ENCODE data around the gene PCDHGB2.
"Not testable (repeated sequence)": the region's sequence is repeated elsewhere in the genome, so short reads cannot be mapped to it uniquely, and the experiment has no call there.

PCDHGB2 gene

DNA sequence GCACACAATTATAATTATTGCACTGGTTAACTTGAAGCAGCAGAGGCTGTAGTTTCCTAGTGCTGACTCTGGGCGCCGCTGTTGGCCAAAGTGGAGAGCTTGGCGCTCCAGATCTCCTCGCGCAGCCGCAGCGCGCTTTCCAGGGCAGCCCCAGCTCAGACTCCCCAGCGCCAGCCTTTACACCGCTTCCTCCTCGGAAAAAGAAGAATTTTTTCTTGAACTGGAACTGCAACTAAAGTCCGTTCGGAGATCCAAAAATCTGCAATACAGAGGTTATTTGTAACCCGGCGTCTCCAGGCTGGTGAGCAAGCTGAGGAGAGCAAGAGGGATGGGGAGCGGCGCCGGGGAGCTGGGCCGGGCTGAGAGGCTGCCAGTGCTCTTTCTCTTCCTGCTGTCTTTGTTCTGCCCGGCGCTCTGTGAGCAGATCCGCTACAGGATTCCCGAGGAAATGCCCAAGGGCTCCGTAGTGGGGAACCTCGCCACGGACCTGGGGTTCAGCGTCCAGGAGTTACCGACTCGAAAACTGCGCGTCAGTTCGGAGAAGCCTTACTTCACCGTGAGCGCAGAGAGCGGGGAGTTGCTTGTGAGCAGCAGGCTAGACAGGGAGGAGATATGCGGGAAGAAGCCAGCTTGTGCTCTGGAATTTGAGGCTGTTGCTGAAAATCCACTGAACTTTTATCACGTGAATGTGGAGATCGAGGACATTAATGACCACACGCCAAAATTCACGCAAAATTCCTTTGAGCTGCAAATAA is 27.9 kb downstream of the PCDHGB2 start, which contains the start of gene PCDHGB4:
Gene PCDHGB4, plus strand, starts transcription at position 142 of the 755 bp plus-strand sequence. Its CDS starts 187 bp downstream, at position 329.
- DNase-seq = not testable (repeated sequence)

DNA sequence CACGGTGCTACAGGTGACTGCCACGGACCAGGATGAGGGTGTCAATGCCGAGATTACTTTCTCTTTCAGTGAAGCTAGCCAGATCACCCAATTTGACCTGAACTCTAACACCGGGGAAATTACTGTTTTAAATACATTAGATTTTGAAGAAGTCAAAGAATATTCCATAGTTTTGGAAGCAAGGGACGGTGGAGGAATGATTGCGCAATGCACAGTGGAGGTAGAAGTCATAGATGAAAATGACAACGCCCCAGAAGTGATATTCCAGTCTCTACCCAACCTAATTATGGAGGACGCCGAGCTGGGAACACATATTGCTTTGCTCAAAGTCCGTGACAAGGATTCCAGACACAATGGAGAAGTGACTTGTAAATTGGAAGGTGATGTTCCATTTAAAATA is 28.9 kb downstream of the PCDHGB2 start:
- no peak for DNase-seq

DNA sequence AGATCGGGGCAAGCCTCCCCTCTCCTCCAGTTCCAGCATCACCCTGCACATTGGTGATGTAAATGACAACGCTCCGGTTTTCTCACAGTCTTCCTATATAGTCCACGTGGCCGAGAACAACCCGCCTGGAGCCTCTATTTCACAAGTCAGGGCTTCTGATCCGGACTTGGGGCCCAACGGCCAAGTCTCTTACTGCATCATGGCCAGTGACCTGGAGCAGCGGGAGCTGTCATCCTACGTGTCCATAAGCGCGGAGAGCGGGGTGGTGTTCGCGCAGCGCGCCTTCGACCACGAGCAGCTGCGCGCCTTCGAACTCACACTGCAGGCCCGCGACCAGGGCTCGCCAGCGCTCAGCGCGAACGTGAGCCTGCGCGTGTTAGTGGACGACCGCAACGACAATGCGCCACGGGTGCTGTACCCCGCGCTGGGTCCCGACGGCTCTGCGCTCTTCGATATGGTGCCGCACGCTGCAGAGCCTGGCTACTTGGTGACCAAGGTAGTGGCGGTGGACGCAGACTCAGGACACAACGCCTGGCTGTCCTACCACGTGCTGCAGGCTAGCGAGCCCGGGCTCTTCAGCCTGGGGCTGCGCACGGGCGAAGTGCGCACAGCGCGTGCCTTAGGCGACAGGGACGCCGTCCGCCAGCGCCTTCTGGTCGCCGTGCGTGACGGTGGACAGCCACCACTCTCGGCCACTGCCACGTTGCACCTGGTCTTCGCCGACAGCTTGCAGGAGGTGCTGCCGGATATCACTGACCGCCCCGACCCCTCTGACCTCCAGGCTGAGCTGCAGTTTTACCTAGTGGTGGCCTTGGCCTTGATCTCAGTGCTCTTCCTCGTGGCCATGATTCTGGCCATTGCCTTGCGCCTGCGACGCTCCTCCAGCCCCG is 29.6 kb downstream of the PCDHGB2 start:
- no peak for DNase-seq

DNA sequence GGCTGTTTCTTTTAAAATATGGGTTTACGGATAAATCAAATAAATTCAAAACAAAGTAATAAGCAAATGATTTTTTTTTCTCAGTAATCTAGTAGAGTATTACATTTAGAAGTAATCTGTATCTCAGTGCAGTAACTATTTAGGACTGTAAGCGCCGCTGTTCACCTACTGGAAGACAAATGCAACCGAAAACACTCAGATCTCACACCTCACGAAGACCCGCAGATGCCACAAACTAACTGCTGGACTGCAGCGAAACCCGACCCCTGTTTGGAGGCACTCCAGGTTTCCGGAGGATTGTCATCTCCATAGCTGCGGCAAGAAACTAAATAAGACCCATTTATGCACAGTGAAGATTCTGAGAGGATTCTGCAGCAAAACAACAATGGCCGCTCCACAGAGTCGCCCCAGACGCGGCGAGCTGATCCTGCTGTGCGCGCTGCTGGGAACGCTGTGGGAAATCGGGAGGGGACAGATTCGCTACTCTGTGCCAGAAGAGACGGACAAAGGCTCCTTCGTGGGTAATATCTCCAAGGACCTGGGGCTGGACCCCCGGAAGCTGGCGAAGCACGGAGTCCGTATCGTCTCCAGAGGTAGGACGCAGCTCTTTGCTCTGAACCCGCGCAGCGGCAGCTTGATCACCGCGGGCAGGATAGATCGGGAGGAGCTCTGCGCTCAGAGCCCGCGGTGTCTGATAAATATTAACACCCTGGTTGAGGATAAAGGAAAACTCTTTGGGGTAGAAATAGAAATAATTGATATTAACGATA is 32.8 kb downstream of the PCDHGB2 start, which contains the start of gene PCDHGA8:
Gene PCDHGA8, plus strand, starts transcription at position 205 of the 770 bp plus-strand sequence. Its CDS starts 181 bp downstream, at position 386.
- DNase-seq = no peak

DNA sequence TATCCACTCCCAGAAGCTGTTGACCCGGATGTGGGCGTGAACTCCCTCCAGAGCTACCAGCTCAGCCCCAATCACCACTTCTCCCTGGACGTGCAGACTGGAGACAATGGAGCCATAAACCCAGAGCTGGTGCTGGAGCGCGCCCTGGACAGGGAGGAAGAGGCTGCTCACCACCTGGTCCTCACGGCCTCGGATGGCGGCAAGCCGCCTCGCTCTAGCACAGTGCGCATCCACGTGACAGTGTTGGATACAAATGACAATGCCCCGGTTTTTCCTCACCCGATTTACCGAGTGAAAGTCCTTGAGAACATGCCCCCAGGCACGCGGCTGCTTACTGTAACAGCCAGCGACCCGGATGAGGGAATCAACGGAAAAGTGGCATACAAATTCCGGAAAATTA is 33.5 kb downstream of the PCDHGB2 start:
- no peak for DNase-seq

DNA sequence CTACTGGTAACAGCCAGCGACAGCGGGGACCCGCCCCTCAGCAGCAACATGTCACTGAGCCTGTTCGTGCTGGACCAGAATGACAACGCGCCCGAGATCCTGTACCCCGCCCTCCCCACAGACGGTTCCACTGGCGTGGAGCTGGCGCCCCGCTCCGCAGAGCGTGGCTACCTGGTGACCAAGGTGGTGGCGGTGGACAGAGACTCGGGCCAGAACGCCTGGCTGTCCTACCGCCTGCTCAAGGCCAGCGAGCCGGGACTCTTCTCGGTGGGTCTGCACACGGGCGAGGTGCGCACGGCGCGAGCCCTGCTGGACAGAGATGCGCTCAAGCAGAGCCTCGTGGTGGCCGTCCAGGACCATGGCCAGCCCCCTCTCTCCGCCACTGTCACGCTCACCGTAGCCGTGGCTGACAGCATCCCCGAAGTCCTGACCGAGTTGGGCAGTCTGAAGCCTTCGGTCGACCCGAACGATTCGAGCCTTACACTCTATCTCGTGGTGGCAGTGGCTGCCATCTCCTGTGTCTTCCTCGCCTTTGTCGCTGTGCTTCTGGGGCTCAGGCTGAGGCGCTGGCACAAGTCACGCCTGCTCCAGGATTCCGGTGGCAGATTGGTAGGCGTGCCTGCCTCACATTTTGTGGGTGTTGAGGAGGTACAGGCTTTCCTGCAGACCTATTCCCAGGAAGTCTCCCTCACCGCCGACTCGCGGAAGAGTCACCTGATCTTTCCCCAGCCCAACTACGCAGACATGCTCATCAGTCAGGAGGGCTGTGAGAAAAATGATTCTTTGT is 34.8 kb downstream of the PCDHGB2 start:
- not testable (repeated sequence) for DNase-seq

DNA sequence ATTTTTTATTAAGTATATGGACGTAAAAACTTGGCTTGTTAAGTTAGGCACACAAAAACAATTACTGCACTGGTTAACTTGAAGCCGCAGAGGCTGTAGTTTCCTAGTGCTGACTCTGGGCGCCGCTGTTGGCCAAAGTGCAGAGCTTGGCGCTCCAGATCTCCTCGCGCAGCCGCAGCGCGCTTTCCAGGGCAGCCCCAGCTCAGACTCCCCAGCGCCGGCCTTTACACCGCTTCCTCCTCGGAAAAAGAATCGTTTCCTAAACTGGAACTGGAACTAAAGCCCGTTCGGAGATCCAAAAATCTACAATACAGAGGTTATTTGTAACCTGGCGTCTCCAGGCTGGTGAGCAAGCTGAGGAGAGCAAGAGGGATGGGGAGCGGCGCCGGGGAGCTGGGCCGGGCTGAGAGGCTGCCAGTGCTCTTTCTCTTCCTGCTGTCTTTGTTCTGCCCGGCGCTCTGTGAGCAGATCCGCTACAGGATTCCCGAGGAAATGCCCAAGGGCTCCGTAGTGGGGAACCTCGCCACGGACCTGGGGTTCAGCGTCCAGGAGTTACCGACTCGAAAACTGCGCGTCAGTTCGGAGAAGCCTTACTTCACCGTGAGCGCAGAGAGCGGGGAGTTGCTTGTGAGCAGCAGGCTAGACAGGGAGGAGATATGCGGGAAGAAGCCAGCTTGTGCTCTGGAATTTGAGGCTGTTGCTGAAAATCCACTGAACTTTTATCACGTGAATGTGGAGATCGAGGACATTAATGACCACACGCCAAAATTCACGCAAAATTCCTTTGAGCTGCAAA is 38.2 kb downstream of the PCDHGB2 start, which contains the start of gene PCDHGB5:
Gene PCDHGB5, plus strand, starts transcription at position 192 of the 796 bp plus-strand sequence. Its CDS starts 181 bp downstream, at position 373.
- not testable (repeated sequence) for DNase-seq

DNA sequence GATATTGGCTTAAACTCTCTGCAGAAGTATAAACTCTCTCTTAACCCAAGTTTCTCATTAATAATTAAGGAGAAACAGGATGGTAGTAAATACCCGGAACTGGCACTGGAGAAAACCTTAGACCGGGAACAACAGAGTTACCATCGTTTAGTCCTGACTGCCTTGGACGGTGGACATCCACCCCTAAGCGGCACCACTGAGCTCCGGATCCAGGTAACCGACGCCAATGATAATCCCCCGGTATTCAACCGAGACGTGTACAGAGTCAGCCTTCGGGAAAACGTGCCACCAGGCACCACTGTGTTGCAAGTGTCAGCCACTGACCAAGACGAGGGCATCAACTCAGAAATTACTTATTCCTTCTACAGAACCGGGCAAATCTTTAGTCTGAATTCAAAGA is 38.8 kb downstream of the PCDHGB2 start:
- DNase-seq = no peak

DNA sequence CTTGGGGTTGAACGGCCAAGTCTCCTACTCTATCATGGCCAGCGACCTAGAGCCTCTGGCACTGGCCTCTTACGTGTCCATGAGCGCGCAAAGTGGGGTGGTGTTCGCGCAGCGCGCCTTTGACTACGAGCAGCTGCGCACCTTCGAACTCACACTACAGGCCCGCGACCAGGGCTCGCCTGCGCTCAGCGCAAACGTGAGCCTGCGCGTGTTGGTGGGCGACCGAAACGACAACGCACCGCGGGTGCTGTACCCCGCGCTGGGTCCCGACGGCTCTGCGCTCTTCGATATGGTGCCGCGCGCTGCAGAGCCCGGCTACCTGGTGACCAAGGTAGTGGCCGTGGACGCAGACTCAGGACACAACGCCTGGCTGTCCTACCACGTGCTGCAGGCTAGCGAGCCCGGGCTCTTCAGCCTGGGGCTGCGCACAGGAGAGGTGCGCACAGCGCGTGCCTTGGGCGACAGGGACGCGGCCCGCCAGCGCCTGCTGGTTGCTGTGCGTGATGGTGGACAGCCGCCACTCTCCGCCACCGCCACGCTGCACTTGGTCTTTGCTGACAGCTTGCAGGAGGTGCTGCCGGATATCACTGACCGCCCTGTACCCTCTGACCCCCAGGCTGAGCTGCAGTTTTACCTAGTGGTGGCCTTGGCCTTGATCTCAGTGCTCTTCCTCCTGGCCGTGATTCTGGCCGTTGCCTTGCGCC is 39.9 kb downstream of the PCDHGB2 start:
- DNase-seq = no peak

DNA sequence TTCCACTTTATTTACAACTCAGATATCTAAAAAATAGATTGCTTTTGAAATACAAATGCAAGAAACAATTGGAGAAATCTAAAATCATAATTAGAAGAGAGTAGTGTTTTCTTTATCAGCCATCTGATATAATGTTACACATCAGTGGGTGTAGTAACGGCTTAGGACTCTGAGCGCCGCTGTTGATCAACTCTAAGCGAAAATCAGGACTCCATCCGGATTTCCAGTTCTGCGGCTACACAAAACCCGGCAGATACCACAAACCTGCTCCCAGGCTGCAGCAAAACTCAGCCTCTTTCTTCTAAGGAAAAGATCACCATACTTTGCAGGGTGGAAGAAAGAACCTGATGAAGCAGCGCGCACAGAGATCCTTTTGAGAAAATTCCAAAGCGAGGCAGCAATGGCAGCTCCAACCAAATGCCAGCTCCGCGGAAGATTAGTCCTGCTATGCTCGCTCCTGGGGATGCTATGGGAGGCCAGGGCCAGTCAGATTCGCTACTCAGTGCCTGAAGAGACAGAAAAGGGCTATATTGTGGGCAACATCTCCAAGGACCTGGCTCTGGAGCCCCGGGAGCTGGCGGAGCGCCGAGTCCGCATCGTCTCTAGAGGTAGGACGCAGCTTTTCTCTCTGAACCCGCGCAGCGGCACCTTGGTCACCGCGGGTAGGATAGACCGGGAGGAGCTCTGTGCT is 42.9 kb downstream of the PCDHGB2 start, which contains the start of gene PCDHGA9:
Gene PCDHGA9, plus strand, starts transcription at position 226 of the 691 bp plus-strand sequence. Its CDS starts 175 bp downstream, at position 401.
- DNase-seq = no peak

DNA sequence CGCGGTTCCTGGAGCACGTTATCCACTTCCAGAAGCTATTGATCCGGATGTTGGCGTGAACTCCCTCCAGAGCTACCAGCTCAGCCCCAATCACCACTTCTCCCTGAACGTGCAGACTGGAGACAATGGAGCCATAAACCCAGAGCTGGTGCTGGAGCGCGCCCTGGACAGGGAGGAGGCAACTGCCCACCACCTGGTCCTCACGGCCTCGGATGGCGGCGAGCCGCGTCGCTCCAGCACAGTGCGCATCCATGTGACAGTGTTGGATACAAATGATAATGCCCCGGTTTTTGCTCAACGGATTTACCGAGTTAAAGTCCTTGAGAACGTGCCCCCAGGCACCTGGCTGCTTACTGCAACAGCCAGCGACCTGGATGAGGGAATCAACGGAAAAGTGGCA is 43.6 kb downstream of the PCDHGB2 start:
- no peak for DNase-seq

DNA sequence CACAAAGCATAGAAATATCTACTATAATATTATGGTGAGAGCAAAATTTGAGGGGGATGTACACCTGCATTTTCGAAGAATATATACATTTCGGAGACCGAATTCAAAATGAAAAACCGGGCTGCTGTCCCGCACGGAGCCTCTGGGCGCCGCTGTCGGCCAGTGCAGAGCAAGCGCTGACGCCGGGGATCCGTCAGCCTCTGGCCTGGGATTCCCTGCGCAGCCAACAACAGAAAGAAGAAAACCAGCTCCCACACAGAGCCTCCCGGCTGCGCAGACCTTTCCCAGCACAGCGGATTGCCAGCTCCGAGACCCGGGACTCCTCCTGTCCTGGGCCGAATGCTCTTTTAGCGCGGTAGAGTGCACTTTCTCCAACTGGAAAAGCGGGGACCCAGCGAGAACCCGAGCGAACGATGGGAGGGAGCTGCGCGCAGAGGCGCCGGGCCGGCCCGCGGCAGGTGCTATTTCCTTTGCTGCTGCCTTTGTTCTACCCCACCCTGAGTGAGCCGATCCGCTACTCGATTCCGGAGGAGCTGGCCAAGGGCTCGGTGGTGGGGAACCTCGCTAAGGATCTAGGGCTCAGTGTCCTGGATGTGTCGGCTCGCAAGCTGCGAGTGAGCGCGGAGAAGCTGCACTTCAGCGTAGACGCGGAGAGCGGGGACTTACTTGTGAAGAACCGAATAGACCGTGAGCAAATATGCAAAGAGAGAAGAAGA is 48.2 kb downstream of the PCDHGB2 start, which contains the start of gene PCDHGB6:
Gene PCDHGB6, plus strand, starts transcription at position 232 of the 716 bp plus-strand sequence. Its CDS starts 182 bp downstream, at position 414.
- not testable (repeated sequence) for DNase-seq

DNA sequence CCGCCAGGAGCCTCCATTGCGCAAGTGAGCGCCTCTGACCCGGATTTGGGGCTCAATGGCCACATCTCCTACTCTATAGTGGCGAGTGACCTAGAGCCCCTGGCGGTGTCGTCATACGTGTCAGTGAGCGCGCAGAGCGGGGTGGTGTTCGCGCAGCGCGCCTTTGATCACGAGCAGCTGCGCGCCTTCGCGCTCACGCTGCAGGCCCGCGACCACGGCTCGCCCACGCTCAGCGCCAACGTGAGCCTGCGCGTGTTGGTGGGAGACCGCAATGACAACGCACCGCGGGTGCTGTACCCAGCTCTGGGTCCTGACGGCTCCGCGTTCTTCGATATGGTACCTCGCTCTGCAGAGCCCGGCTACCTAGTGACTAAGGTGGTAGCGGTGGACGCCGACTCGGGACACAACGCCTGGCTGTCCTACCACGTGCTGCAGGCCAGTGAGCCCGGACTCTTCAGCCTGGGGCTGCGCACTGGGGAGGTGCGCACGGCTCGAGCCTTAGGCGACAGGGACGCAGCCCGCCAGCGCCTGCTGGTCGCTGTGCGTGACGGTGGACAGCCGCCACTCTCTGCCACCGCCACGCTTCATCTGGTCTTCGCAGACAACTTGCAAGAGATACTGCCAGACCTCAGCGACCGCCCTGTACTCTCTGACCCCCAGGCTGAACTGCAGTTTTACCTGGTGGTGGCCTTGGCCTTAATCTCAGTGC is 50.0 kb downstream of the PCDHGB2 start:
- DNase-seq = no peak

DNA sequence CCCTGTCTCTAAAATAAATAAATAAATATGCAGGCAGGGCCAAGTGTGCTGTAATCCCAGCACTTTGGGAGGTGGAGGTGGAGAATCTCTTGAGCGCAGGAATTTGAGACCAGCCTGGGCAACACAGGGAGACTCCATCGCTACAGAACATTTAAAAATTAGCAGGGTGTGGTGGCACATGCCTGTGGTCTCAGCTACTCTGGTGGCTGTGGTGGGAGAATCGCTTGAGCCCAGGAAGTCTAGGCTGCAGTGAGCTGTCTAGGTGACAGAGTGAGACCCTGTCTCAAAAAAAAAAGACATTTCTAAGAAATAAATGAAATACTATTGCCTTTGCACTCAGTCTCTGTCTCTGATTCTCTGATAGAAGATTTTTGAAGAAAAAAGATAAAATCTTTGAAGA is 51.8 kb downstream of the PCDHGB2 start:
- DNase-seq = no peak

Data from NCI-H1417 treated with DMSO at 0.1 percent for 48 hours (cell line).